HepG2 (cell line): ENCODE data around the gene RPS6KB1. TPM values are rescaled to one million over a fixed set of nuclear protein-coding genes. Genes with fewer than 3 reads are reported as not detected.

Experiments
- AGO2 ChIP-seq: fragments of 200-400 bp; formaldehyde crosslinking; optimal IDR thresholded peaks from 2 replicates; pipeline ENCODE3; 2017; ENCODE audit warnings: mild to moderate bottlenecking, low read depth, low read length, moderate library complexity
- ATF3 ChIP-seq: sonication (generic); formaldehyde crosslinking; IDR thresholded peaks from 2 replicates; pipeline ENCODE4 v1.4.0; 2020; ENCODE audit warnings: missing genetic modification reagents
- CHCHD3 ChIP-seq: sonication (generic); formaldehyde crosslinking; IDR thresholded peaks from 2 replicates; pipeline ENCODE4 v1.8.0; 2022; ENCODE audit warnings: mild to moderate bottlenecking, missing genetic modification reagents, moderate library complexity
- CHD2 ChIP-seq: IDR thresholded peaks from 2 replicates; pipeline ENCODE4 v1.6.1; 2011; ENCODE audit warnings: low read depth, low read length, improper control_type of control experiment
- E2F2 ChIP-seq: sonication (generic); formaldehyde crosslinking; IDR thresholded peaks from 2 replicates; pipeline ENCODE4 v1.4.0; 2020; ENCODE audit warnings: missing genetic modification reagents, borderline replicate concordance
- HMGXB3 ChIP-seq: sonication (generic); formaldehyde crosslinking; IDR thresholded peaks from 2 replicates; pipeline ENCODE4 v1.4.0; 2020; ENCODE audit warnings: missing genetic modification reagents, borderline replicate concordance
- PLRG1 ChIP-seq: fragments of 450-650 bp; conservative IDR thresholded peaks from 2 replicates; pipeline ENCODE4 v1.6.1; 2016
- TBP ChIP-seq: sonication (generic); formaldehyde crosslinking; IDR thresholded peaks from 2 replicates; pipeline ENCODE4 v1.5.0; 2020; ENCODE audit warnings: missing genetic modification reagents
- TFE3 ChIP-seq: IDR thresholded peaks from 2 replicates; pipeline ENCODE4 v1.6.1; 2016
- TOE1 ChIP-seq: sonication (generic); formaldehyde crosslinking; IDR thresholded peaks from 2 replicates; pipeline ENCODE4 v1.4.0; 2020; ENCODE audit warnings: mild to moderate bottlenecking, missing genetic modification reagents
- ZBTB26 ChIP-seq: IDR thresholded peaks from 2 replicates; pipeline ENCODE4 v1.6.1; 2016; ENCODE audit warnings: missing compliant biosample characterization, missing genetic modification reagents, borderline replicate concordance
- ZNF225 ChIP-seq: sonication (generic); formaldehyde crosslinking; IDR thresholded peaks from 2 replicates; pipeline ENCODE4 v1.4.0; 2020; ENCODE audit warnings: mild to moderate bottlenecking, missing genetic modification reagents
- ZNF333 ChIP-seq: sonication (generic); formaldehyde crosslinking; IDR thresholded peaks from 2 replicates; pipeline ENCODE4 v1.4.0; 2020; ENCODE audit warnings: mild to moderate bottlenecking, missing genetic modification reagents, borderline replicate concordance
- ZNF546 ChIP-seq: sonication (generic); formaldehyde crosslinking; conservative IDR thresholded peaks from 2 replicates; pipeline ENCODE4 v1.8.1; 2023; ENCODE audit warnings: mild to moderate bottlenecking, missing genetic modification reagents
- ZNF557 ChIP-seq: sonication (generic); formaldehyde crosslinking; IDR thresholded peaks from 2 replicates; pipeline ENCODE4 v1.4.0; 2020; ENCODE audit warnings: missing genetic modification reagents
- ZNF703 ChIP-seq: sonication (generic); formaldehyde crosslinking; IDR thresholded peaks from 2 replicates; pipeline ENCODE4 v1.5.1; 2020; ENCODE audit warnings: missing genetic modification reagents, mild to moderate bottlenecking, moderate library complexity, borderline replicate concordance
- ZNF800 ChIP-seq: sonication (generic); formaldehyde crosslinking; IDR thresholded peaks from 2 replicates; pipeline ENCODE4 v1.4.0; 2020; ENCODE audit warnings: missing genetic modification reagents
- ZSCAN12 ChIP-seq: sonication (generic); formaldehyde crosslinking; IDR thresholded peaks from 2 replicates; pipeline ENCODE4 v1.9.0; 2021; ENCODE audit warnings: mild to moderate bottlenecking, missing genetic modification reagents
- polyA plus RNA-seq, 8 experiments: library from polyadenylated mRNA; depleted of rRNA in 3 of 8; stranded (reverse) in 7 of 8; unstranded in 1 of 8; fragments of >200 nt; fragmentation: Illumina TruSeq in 4 of 8; extraction: Trizol in 4 of 8; gene quantifications; 2 replicates each; pipeline versions ENCODE4 v1.2.1 to v1.2.3, GENCODE V29; 2011 to 2016; ENCODE audit warnings: low read depth in 4 of 8, missing spikeins in 1 of 8, mixed read lengths in 1 of 8; ENCODE audit not compliant: insufficient read depth in 1 of 8
- total RNA-seq, 5 experiments: library from RNA; depleted of rRNA; stranded (reverse); fragments of >200 nt; fragmentation: Illumina TruSeq; extraction: Trizol; gene quantifications; 2 replicates each; pipeline ENCODE4 v1.2.3, GENCODE V29; 2016; ENCODE audit warnings: low read depth in 1 of 5

Gene RPS6KB1
- total and polyA plus RNA-seq, 2 of the 13 experiments (the other 11 are each of a cell fraction or from before 2014, with no cell fraction given), result 16.5 to 42.2 TPM

- peak; percentile 69; the same call in 1 of the 2 replicates for TF ChIP-seq HMGXB3 (CRISPR knock-in tag)
- TF ChIP-seq ZNF800 (CRISPR knock-in tag), result 0 out of 2 replicates have a peak, but pooled peaks have one; percentile 22
- peak; percentile 82; the same call in 1 of the 2 replicates for TF ChIP-seq ATF3 (CRISPR knock-in tag)
- no peak for TF ChIP-seq AGO2
- no peak for TF ChIP-seq ZSCAN12 (CRISPR knock-in tag)
- TF ChIP-seq ZNF225 (CRISPR knock-in tag), result no peak
- no peak; the same call in 1 of the 2 replicates for TF ChIP-seq ZBTB26 (CRISPR knock-in tag)
- TF ChIP-seq ZNF557 (CRISPR knock-in tag), result peak; percentile 55; the same call in 1 of the 2 replicates
- peak; percentile 93 for TF ChIP-seq TFE3 (CRISPR knock-in tag)
- TF ChIP-seq E2F2 (CRISPR knock-in tag), result no peak
- TF ChIP-seq PLRG1, result no peak
- TF ChIP-seq ZNF703 (CRISPR knock-in tag), result no peak
- peak; percentile 22; the same call in 1 of the 2 replicates for TF ChIP-seq ZNF333
- no peak for TF ChIP-seq ZNF546
- no peak for TF ChIP-seq CHD2
- 0 out of 2 replicates have a peak, but pooled peaks have one; percentile 54 for TF ChIP-seq TOE1 (CRISPR knock-in tag)
- no peak for TF ChIP-seq CHCHD3 (CRISPR knock-in tag)
- TF ChIP-seq TBP (CRISPR knock-in tag), result no peak
Measured at GRCh38 chr17:59853168-59853918, 39.6 kb upstream of the RPS6KB1 start (continued).
